ENCODE data around the gene EQTN.

DNA sequence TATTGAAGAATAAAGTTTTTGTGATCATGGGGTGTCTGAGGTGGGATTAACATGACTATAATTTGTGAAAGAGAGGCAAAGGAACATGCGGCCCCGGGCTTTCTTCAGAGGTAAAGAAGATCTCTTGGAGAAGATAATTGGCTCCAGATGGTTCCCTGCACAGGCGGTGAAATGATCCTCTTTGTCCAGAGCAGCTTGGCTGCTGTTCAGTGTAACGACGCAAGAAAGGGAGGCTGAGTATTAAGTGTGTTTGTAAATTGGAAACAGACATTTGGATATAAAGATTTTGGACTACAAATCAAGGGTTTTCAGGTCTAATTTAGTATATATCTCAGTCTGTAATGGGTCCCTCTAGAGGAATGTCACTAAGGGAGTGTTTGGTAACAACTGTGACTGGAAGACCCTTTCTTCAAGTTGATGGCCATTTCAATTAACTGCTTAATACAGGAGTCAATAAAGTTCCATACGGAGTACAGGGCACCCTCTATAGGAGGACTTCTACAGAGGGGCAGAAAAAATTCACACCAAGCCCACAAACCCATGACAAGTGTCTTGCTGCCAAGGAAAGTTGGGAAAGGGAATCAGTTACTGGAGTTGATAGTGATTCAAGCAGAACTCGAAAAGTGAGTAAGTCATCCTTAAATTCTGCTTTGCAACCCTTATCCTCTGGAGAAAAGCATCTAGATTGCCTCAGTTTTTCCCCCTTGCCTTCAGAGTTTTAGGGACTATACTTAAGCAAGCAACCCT lies 4.1 kb downstream of the EQTN start:
- TF ChIP-seq POLR2AphosphoS5 (IDR thresholded peaks at IDR 0.05; ENCODE audit: low read depth, low read length), result no peak
- no peak for TF ChIP-seq POLR2A (IDR thresholded peaks at IDR 0.05; ENCODE audit: low read depth, low read length)
- no peak for TF ChIP-seq SPI1 (IDR thresholded peaks at IDR 0.05; ENCODE audit: low read depth, low read length)

Data from GM12891 (cell line).